ENCODE results near the gene ACD. TPM values are rescaled to one million over a fixed set of nuclear protein-coding genes. Genes with fewer than 3 reads are reported as not detected.

ACD gene
- total RNA-seq, 1 experiment from 2014 or later, result 34.1 TPM

DNA sequence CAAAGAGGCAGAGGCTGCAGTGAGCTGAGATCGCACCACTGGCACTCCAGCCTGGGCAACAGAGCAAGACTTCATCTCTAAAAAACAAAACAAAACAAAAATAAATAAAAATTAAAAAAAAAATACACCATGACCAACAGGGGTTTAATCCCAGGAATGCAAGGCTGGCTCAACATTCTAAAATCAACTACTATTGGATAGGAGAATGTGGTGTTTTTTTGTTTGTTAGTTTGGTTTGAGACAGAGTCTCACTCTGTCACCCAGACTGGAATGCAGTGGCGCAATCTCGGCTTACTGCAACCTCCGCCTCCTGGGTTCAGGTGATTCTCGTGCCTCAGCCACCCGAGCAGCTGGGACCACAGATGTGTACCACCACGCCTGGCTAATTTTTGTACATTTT is 39.2 kb upstream of the ACD start:
- no peak overlapping the region for H2BK12ac ChIP-seq (ENCODE audit: insufficient read length, low read depth, low read length)
- H3K79me1 ChIP-seq (ENCODE audit: insufficient read depth, low read depth, low read length, poor library complexity, severe bottlenecking), result no peaks in the 10 kb centered on the region
- H4K8ac ChIP-seq (replicated peaks; ENCODE audit: insufficient read length, low read depth, low read length), result no peak overlapping the region
- no peak for DNase-seq
- H4K5ac ChIP-seq (ENCODE audit: insufficient read length, low read depth, low read length), result no peak overlapping the region
- no peak overlapping the region for H2BK120ac ChIP-seq (ENCODE audit: low read depth, low read length, poor library complexity, severe bottlenecking)
- no peak overlapping the region for H2AFZ ChIP-seq (ENCODE audit: low read length)
- H3K23ac ChIP-seq (ENCODE audit: insufficient read length, low read depth, low read length), result no peak overlapping the region
- no peak overlapping the region for H3T11ph ChIP-seq (ENCODE audit: low read length)
- Mint-ChIP-seq H3K4me3 (no peak overlapping the region), H3K27me3 (ENCODE audit: low read depth) (no peaks in the 10 kb centered on the region), H3K4me1 (peaks cover 3 to 4% of the 10 kb centered on the region in 2 experiments; a peak in 3 of 4 replicates), H3K27ac (no peak overlapping the region; a peak in 1 of 7 replicates), H3K9me3 (peaks cover 0 to 4% of the 10 kb centered on the region in 2 experiments; a peak in 2 of 5 replicates), H3K36me3 (ENCODE audit: insufficient read depth in 1 of 3, low read depth in 3 of 3) (peaks cover 3 to 6% (median 5%) of the 10 kb centered on the region in 3 experiments; a peak in 4 of 7 replicates)
- H3K79me2 ChIP-seq (ENCODE audit: insufficient read depth, low read length), result no peaks in the 10 kb centered on the region
- H3K4me2 ChIP-seq (ENCODE audit: insufficient read depth, insufficient read length, low read length), result no peak overlapping the region
- TF ChIP-seq, protein P1, sequence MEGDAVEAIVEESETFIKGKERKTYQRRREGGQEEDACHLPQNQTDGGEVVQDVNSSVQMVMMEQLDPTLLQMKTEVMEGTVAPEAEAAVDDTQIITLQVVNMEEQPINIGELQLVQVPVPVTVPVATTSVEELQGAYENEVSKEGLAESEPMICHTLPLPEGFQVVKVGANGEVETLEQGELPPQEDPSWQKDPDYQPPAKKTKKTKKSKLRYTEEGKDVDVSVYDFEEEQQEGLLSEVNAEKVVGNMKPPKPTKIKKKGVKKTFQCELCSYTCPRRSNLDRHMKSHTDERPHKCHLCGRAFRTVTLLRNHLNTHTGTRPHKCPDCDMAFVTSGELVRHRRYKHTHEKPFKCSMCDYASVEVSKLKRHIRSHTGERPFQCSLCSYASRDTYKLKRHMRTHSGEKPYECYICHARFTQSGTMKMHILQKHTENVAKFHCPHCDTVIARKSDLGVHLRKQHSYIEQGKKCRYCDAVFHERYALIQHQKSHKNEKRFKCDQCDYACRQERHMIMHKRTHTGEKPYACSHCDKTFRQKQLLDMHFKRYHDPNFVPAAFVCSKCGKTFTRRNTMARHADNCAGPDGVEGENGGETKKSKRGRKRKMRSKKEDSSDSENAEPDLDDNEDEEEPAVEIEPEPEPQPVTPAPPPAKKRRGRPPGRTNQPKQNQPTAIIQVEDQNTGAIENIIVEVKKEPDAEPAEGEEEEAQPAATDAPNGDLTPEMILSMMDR (conservative IDR thresholded peaks at IDR 0.05), result no peak
- H3K18ac ChIP-seq (ENCODE audit: insufficient read length, low read depth, low read length), result no peak overlapping the region
- no peaks in the 10 kb centered on the region for H3K23me2 ChIP-seq (ENCODE audit: insufficient read length, low read depth, low read length, poor library complexity, severe bottlenecking)
- H2AK5ac ChIP-seq (ENCODE audit: insufficient read length, low read length), result no peak overlapping the region
- H3K27me3 ChIP-seq (ENCODE audit: insufficient read depth, low read length), result no peaks in the 10 kb centered on the region
- H2BK20ac ChIP-seq (ENCODE audit: low read depth, low read length, poor library complexity, severe bottlenecking), result no peak overlapping the region
- no peak overlapping the region for H3K14ac ChIP-seq (ENCODE audit: insufficient read depth, low read length)
- no peak overlapping the region for H4K91ac ChIP-seq (ENCODE audit: insufficient read length, low read depth, low read length)
- H3K9me3 ChIP-seq (ENCODE audit: control insufficient read depth, low read depth, low read length), result no peaks in the 10 kb centered on the region
- H3K4me1 ChIP-seq (ENCODE audit: insufficient read depth, low read length), result no peaks in the 10 kb centered on the region
- H3K27ac ChIP-seq (ENCODE audit: insufficient read length, low read depth, low read length), result no peak overlapping the region
- no peaks in the 10 kb centered on the region for H4K20me1 ChIP-seq (ENCODE audit: control insufficient read depth, insufficient read depth, insufficient read length)
- WGBS (ENCODE audit: extremely low coverage, insufficient read length, low lambda C conversion rate), result no CpG with 5 or more reads among the region's 7 CpGs
- no peak overlapping the region for H2BK15ac ChIP-seq (ENCODE audit: low read depth, low read length)
- no peak overlapping the region for H3K9ac ChIP-seq (ENCODE audit: extremely low read depth, insufficient read length, low read length)
- H3K4ac ChIP-seq (ENCODE audit: low read depth, low read length), result no peak overlapping the region
- H3K56ac ChIP-seq (ENCODE audit: insufficient read length, low read depth, low read length), result no peak overlapping the region
- H2BK5ac ChIP-seq (ENCODE audit: insufficient read length, low read length), result no peak overlapping the region

All from H9 (cell line).